ENCODE results near the gene SLC8B1. TPM values are rescaled to one million over a fixed set of nuclear protein-coding genes. Genes with fewer than 3 reads are reported as not detected.

SLC8B1 gene
- total and polyA plus RNA-seq, 9 donors = 8.0 to 24.2 (median 11.8) TPM

DNA sequence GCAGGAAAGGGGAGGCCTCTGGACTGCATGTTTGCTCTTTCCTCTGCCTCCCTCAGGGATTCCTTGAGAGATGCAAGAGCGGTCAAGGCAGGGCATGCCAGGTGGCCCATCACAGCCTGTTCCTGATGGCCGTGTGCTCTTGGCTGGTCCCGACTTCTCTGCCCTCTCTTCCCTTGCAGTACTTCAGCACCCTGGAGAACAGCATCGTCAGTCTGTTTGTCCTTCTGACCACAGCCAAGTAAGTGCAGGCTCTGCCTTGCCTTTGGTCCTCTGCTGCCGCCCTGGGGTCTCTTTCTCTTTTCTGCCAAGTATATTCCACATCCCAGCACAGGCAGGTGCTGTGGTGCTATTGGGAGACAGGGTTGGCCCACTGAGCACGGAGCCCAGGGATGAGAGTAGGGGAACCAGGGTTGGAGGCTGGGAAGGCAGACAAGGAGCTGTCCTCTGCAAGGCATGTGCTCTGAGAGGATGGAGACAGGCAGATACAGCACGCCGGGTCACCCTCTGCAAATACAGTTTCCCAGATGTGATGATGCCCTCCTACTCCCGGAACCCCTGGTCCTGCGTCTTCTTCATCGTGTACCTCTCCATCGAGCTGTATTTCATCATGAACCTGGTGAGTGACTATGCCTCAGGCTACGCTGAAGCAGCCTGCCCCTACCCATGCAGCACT, 61.7 kb downstream of the SLC8B1 start:
- no peak for DNase-seq
- Histone ChIP-seq H3K27me3 (ENCODE audit: control insufficient read depth, insufficient read depth, low read length) (no peaks in the 10 kb centered on the region), H3K27ac (ENCODE audit: low read length) (peak overlapping the region; percentile 86), H3K9me3 (replicated peaks; ENCODE audit: control insufficient read depth, low read depth, low read length) (no peaks in the 10 kb centered on the region), H3K4me3 (ENCODE audit: low read length) (no peak overlapping the region), H3K36me3 (ENCODE audit: control insufficient read depth, insufficient read depth, low read length) (peaks cover 70% of the 10 kb centered on the region), H3K4me1 (ENCODE audit: control insufficient read depth, insufficient read depth, low read length) (peaks cover 27% of the 10 kb centered on the region)
- 78% methylated on average over 9 of the region's 13 CpGs for WGBS (ENCODE audit: insufficient coverage)

DNA sequence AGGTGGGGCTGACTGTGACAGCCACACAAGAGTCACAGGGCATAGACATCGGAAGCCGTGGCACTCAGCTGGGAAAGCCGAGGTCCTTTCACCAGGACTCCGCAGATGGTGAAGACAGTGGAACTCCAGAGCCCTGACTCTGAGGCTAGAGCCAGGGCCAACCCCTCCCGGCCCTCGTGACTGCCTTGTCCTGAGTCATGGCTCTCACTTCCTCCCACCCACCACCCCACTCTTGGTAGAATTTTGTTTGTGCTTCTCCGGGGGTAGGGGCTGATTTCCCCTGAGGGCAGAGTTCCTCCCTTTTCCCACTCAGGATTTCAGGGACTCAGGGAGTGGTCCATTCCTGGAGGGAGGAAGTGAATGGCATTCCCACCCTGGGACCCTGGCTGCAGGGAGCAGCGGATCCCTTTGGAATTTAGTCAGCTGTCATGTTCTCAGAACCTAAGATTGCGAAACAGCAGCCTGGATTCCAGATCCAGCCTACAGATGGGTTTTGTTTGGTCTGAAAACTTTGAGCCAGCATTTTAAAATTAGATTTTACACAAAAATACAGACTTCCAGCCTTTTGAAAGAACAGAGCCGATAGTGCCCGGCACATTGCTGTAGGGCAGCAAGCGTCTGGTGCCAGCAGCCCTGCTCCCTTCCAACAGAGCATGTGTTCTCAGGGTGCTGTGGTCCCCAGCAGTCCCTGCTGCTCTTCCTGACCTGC, 62.9 kb downstream of the SLC8B1 start:
- peak; percentile 87 for DNase-seq
- Histone ChIP-seq H3K27me3 (ENCODE audit: control insufficient read depth, insufficient read depth, low read length) (no peaks in the 10 kb centered on the region), H3K4me1 (ENCODE audit: control insufficient read depth, insufficient read depth, low read length) (peaks cover 27% of the 10 kb centered on the region), H3K9me3 (replicated peaks; ENCODE audit: control insufficient read depth, low read depth, low read length) (no peaks in the 10 kb centered on the region), H3K36me3 (ENCODE audit: control insufficient read depth, insufficient read depth, low read length) (peaks cover 68% of the 10 kb centered on the region), H3K4me3 (ENCODE audit: low read length) (no peak overlapping the region), H3K27ac (ENCODE audit: low read length) (peak overlapping the region; percentile 86)
- WGBS (ENCODE audit: insufficient coverage) = 54% methylated on average over 6 of the region's 12 CpGs

GRCh38 chr12:113271466-113271852, 63.5 kb downstream of the SLC8B1 start:
- Histone ChIP-seq H3K27ac (ENCODE audit: low read length) (peak overlapping the region; percentile 86), H3K4me1 (ENCODE audit: control insufficient read depth, insufficient read depth, low read length) (peaks cover 27% of the 10 kb centered on the region), H3K36me3 (ENCODE audit: control insufficient read depth, insufficient read depth, low read length) (peaks cover 67% of the 10 kb centered on the region), H3K9me3 (replicated peaks; ENCODE audit: control insufficient read depth, low read depth, low read length) (no peaks in the 10 kb centered on the region), H3K4me3 (ENCODE audit: low read length) (no peak overlapping the region), H3K27me3 (ENCODE audit: control insufficient read depth, insufficient read depth, low read length) (no peaks in the 10 kb centered on the region)
- DNase-seq = no peak
- WGBS (ENCODE audit: insufficient coverage) = 78% methylated on average over 7 of the region's 10 CpGs

DNA sequence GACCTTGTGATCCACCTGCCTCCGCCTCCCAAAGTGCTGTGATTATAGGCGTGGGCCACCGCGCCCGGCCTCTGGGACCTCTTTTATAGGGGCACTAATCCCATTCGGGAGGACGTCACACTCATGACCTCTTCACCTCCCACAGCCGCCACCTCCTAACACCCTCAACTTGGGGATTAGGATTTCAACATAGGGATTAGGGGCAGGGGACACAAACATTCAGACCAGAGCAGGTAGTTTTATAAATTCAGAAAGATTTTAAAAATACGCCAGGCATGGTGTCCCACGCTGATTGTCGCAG, 64.2 kb downstream of the SLC8B1 start:
- no peak overlapping the region for H3K27ac ChIP-seq (ENCODE audit: low read length)
- no peak for DNase-seq

GRCh38 chr12:113269257-113269943, 65.5 kb downstream of the SLC8B1 start:
- H3K9me3 ChIP-seq (replicated peaks; ENCODE audit: control insufficient read depth, low read depth, low read length) = no peaks in the 10 kb centered on the region
- H3K27me3 ChIP-seq (ENCODE audit: control insufficient read depth, insufficient read depth, low read length) = no peaks in the 10 kb centered on the region
- peaks cover 67% of the 10 kb centered on the region for H3K36me3 ChIP-seq (ENCODE audit: control insufficient read depth, insufficient read depth, low read length)
- H3K4me1 ChIP-seq (ENCODE audit: control insufficient read depth, insufficient read depth, low read length) = peaks cover 27% of the 10 kb centered on the region
- H3K27ac ChIP-seq (ENCODE audit: low read length) = no peak overlapping the region
- H3K4me3 ChIP-seq (ENCODE audit: low read length) = no peak overlapping the region
- DNase-seq = no peak
- 92% methylated on average over 12 of the region's 12 CpGs for WGBS (ENCODE audit: insufficient coverage)

More for the DNA sequence above, 64.2 kb downstream of the SLC8B1 start:
- Histone ChIP-seq H3K36me3 (ENCODE audit: control insufficient read depth, insufficient read depth, low read length) (peaks cover 68% of the 10 kb centered on the region), H3K4me3 (ENCODE audit: low read length) (no peak overlapping the region), H3K4me1 (ENCODE audit: control insufficient read depth, insufficient read depth, low read length) (peaks cover 27% of the 10 kb centered on the region), H3K27me3 (ENCODE audit: control insufficient read depth, insufficient read depth, low read length) (no peaks in the 10 kb centered on the region), H3K9me3 (replicated peaks; ENCODE audit: control insufficient read depth, low read depth, low read length) (no peaks in the 10 kb centered on the region)
- 100% methylated on average over 1 of the region's 11 CpGs for WGBS (ENCODE audit: insufficient coverage)

- Histone ChIP-seq H3K36me3 (ENCODE audit: control insufficient read depth, insufficient read depth, low read length) (peaks cover 64% of the 10 kb centered on the region), H3K27ac (ENCODE audit: low read length) (no peak overlapping the region), H3K4me3 (ENCODE audit: low read length) (no peak overlapping the region), H3K4me1 (ENCODE audit: control insufficient read depth, insufficient read depth, low read length) (peaks cover 27% of the 10 kb centered on the region), H3K27me3 (ENCODE audit: control insufficient read depth, insufficient read depth, low read length) (no peaks in the 10 kb centered on the region), H3K9me3 (replicated peaks; ENCODE audit: control insufficient read depth, low read depth, low read length) (no peaks in the 10 kb centered on the region)
- DNase-seq = no peak
- WGBS (ENCODE audit: insufficient coverage) = 95% methylated on average over 19 of the region's 19 CpGs
Measured at GRCh38 chr12:113268621-113269020, 66.3 kb downstream of the SLC8B1 start.

DNA sequence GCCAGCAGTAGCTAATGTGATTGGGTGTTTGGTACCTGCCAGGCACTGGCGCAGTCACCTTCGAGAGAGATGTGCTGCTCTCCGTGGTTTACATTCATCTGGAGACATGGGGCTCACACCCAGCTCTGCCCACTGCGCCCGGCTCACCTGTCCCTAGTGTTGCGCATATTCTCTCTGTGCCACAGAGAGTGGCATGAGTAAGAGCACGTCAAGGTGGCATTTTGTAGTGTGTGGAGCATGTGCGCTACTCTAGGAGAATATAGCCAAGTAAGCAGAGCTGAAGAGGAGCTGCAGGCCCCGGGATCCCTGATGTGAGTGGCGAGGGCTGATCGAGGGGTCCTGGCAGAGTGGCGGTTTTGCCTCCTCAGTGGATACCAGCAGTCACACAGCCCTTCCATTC, 66.8 kb downstream of the SLC8B1 start:
- Histone ChIP-seq H3K27me3 (ENCODE audit: control insufficient read depth, insufficient read depth, low read length) (no peaks in the 10 kb centered on the region), H3K9me3 (replicated peaks; ENCODE audit: control insufficient read depth, low read depth, low read length) (no peaks in the 10 kb centered on the region), H3K36me3 (ENCODE audit: control insufficient read depth, insufficient read depth, low read length) (peaks cover 61% of the 10 kb centered on the region), H3K27ac (ENCODE audit: low read length) (no peak overlapping the region), H3K4me1 (ENCODE audit: control insufficient read depth, insufficient read depth, low read length) (peaks cover 23% of the 10 kb centered on the region), H3K4me3 (ENCODE audit: low read length) (no peak overlapping the region)
- no peak for DNase-seq
- WGBS (ENCODE audit: insufficient coverage) = 95% methylated on average over 11 of the region's 12 CpGs

- DNase-seq = no peak
- H3K4me3 ChIP-seq (ENCODE audit: low read length) = no peak overlapping the region
- 100% methylated on average over 3 of the region's 7 CpGs for WGBS (ENCODE audit: insufficient coverage)
- H3K36me3 ChIP-seq (ENCODE audit: control insufficient read depth, insufficient read depth, low read length) = peaks cover 58% of the 10 kb centered on the region
- H3K9me3 ChIP-seq (replicated peaks; ENCODE audit: control insufficient read depth, low read depth, low read length) = no peaks in the 10 kb centered on the region
- H3K4me1 ChIP-seq (ENCODE audit: control insufficient read depth, insufficient read depth, low read length) = peaks cover 20% of the 10 kb centered on the region
- no peak overlapping the region for H3K27ac ChIP-seq (ENCODE audit: low read length)
- no peaks in the 10 kb centered on the region for H3K27me3 ChIP-seq (ENCODE audit: control insufficient read depth, insufficient read depth, low read length)
Measured at GRCh38 chr12:113267621-113268020, 67.3 kb downstream of the SLC8B1 start.

DNA sequence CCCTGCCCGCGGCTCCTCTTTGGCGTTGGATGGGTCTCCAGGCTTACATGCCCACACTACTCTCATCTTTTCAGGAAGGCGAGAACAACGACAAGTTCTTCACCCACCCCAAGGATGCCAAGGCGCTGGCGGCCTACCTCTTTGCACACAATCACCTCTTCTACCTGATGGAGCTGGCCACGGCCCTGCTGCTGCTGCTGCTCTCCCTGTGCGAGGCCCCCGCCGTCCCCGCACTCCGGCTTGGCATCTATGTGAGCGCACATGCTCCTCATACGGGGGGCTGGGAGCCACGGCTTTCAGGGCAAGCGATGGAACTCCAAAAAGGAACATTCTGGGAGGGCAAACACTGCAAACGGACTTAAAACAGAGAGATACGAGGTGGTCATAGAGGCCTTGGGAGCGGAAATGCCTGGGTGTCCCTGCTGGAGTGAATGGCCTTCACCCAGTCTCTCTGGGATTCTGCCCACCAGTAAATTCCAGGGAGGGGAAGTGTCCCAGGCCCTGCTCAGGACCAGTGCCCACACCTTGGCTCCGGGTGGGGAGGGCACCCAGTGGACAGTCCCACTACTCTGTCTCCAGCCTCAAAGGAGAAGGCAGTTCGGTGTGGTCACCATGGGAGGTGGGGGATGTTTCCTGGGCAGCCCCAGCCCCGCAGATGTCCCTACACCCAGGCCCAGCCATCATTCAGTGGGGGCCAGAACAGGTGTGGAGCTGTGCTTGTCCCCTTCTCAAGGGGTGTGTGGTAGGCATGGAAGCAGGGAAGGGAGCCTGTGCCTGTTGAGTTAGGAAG, 68.6 kb downstream of the SLC8B1 start:
- H3K4me3 ChIP-seq (ENCODE audit: low read length) = no peak overlapping the region
- no peaks in the 10 kb centered on the region for H3K9me3 ChIP-seq (replicated peaks; ENCODE audit: control insufficient read depth, low read depth, low read length)
- 95% methylated on average over 20 of the region's 23 CpGs for WGBS (ENCODE audit: insufficient coverage)
- no peak for DNase-seq
- H3K27me3 ChIP-seq (ENCODE audit: control insufficient read depth, insufficient read depth, low read length) = no peaks in the 10 kb centered on the region
- peaks cover 60% of the 10 kb centered on the region for H3K36me3 ChIP-seq (ENCODE audit: control insufficient read depth, insufficient read depth, low read length)
- peaks cover 13% of the 10 kb centered on the region for H3K4me1 ChIP-seq (ENCODE audit: control insufficient read depth, insufficient read depth, low read length)
- H3K27ac ChIP-seq (ENCODE audit: low read length) = no peak overlapping the region
